DOHH2 (cell line): ENCODE results near the gene FILIP1.

Experiments used
- CTCF ChIP-seq: fragments of 200-600 bp; sonication (generic); IDR thresholded peaks from one replicate; pipeline ENCODE4 v1.5.1; 2014; ENCODE audit warnings: antibody characterized with exemption, mild to moderate bottlenecking, low read depth, low read length; ENCODE audit not compliant: poor library complexity, severe bottlenecking
- EZH2phosphoT487 ChIP-seq: fragments of 200-600 bp; sonication (generic); IDR thresholded peaks from 2 replicates; pipeline ENCODE4 v1.6.1; 2017; ENCODE audit warnings: borderline replicate concordance, mild to moderate bottlenecking, antibody characterized with exemption, low read length, moderate library complexity, mixed read lengths

- TF ChIP-seq CTCF (no peak), EZH2phosphoT487 (no peak)
Measured at GRCh38 chr6:75428204-75428603, 65.4 kb downstream of the FILIP1 start.
